GM18861 (cell line): Measurements from ENCODE around the gene NDUFAF3.
"Not testable (repeated sequence)": the region's sequence is repeated elsewhere in the genome, so short reads cannot be mapped to it uniquely, and the experiment has no call there.

Experiments used
- ATAC-seq: cut with Tn5 transposase; IDR thresholded peaks from one replicate; pipeline ENCODE4 v1.9.1; 2021; ENCODE audit not compliant: unreplicated experiment

Gene NDUFAF3

GRCh38 chr3:48999085-48999858 lies 22.6 kb upstream of the NDUFAF3 start:
- no peak for ATAC-seq

- ATAC-seq: no peak
Observed at GRCh38 chr3:49001155-49001554, 20.8 kb upstream of the NDUFAF3 start.

- no peak for ATAC-seq
Observed at GRCh38 chr3:49004352-49005302, 17.3 kb upstream of the NDUFAF3 start.

GRCh38 chr3:49005303-49005680 lies 16.6 kb upstream of the NDUFAF3 start:
- no peak for ATAC-seq

- no peak for ATAC-seq
Observed at GRCh38 chr3:49005998-49006397, 15.9 kb upstream of the NDUFAF3 start.

GRCh38 chr3:49006408-49007067 lies 15.4 kb upstream of the NDUFAF3 start:
- no peak for ATAC-seq

GRCh38 chr3:49007068-49007770 lies 14.7 kb upstream of the NDUFAF3 start, which contains the start of gene WDR6:
Gene WDR6 (plus strand): TSS chr3:49007391. CDS start chr3:49007432, 41 bp downstream.
- ATAC-seq: peak; percentile 85

- no peak for ATAC-seq
Observed at GRCh38 chr3:49007771-49008528, 14.0 kb upstream of the NDUFAF3 start.

GRCh38 chr3:49008627-49009026 lies 13.3 kb upstream of the NDUFAF3 start:
- ATAC-seq: not testable (repeated sequence)

GRCh38 chr3:49009396-49009795 lies 12.5 kb upstream of the NDUFAF3 start:
- ATAC-seq: no peak

- no peak for ATAC-seq
Observed at GRCh38 chr3:49012441-49013017, 9.4 kb upstream of the NDUFAF3 start.

- no peak for ATAC-seq
Observed at GRCh38 chr3:49013113-49013737, 8.7 kb upstream of the NDUFAF3 start.

GRCh38 chr3:49013738-49014660 lies 7.9 kb upstream of the NDUFAF3 start:
- ATAC-seq: no peak

- no peak for ATAC-seq
Observed at GRCh38 chr3:49015072-49015471, 6.8 kb upstream of the NDUFAF3 start.

GRCh38 chr3:49015765-49016164 lies 6.2 kb upstream of the NDUFAF3 start:
- no peak for ATAC-seq

- ATAC-seq: no peak
Observed at GRCh38 chr3:49016414-49017228, 5.3 kb upstream of the NDUFAF3 start.

GRCh38 chr3:49017229-49017970 lies 4.5 kb upstream of the NDUFAF3 start:
- no peak for ATAC-seq
